HCT116 (cell line): ENCODE measurements around the gene BECN2. TPM values are rescaled to one million over a fixed set of nuclear protein-coding genes. Genes with fewer than 3 reads are reported as not detected.

Experiments
- ATAC-seq: fragments of 200-7000 bp; cut with Tn5 transposase; 2 replicates; pipeline ENCODE4 v1.9.1; 2020; ENCODE audit warnings: mild to moderate bottlenecking, moderate library complexity
- BruUV-seq: library from RNA; stranded (reverse); fragments of 400-500 nt; replicated peaks from 2 replicates; lab custom pipeline; 2021; lab: Mats Ljungman, UMichigan
- CTCF ChIA-PET: fragments of 300-600 bp; sonication (Branson Sonifier 250); formaldehyde crosslinking; loops from one replicate; lab custom pipeline; 2021; ENCODE audit warnings: antibody characterized with exemption; lab: Charles Lee
- POLR2A ChIA-PET: fragments of 300-600, 350-600 bp; sonication (Branson Sonifier 250); formaldehyde crosslinking; loops from one replicate; lab custom pipeline; 2021; ENCODE audit warnings: antibody characterized with exemption; lab: Charles Lee
- RAD21 ChIA-PET, 2 experiments: fragments of 300-600 bp; sonication (Branson Sonifier 250); formaldehyde crosslinking; loops; one replicate each; lab custom pipeline; 2023; ENCODE audit warnings: low total read pairs in 2 of 2; ENCODE audit not compliant: uncharacterized antibody in 2 of 2, unreplicated experiment in 2 of 2, low non-redundant PET in 1 of 2; lab: Charles Lee
- DNase-seq: peaks from one replicate; pipeline ENCODE4 v3.0.0-alpha.2; 2010; ENCODE audit warnings: low read depth, low spot score
- H2AFZ ChIP-seq: fragments of 200-600 bp; shearing (Covaris generic), sonication (generic); 2 replicates; pipeline ENCODE4 v1.6.1; 2017; ENCODE audit warnings: low read depth, mixed run types, mixed read lengths, antibody characterized with exemption, low read length; ENCODE audit not compliant: poor library complexity, severe bottlenecking
- H3K27ac ChIP-seq: 2 replicates; pipeline ENCODE4 v1.5.1; 2012; ENCODE audit warnings: low read depth, low read length
- H3K27me3 ChIP-seq: fragments of 200-600 bp; sonication (generic); 2 replicates; pipeline ENCODE4 v1.6.1; 2016; ENCODE audit warnings: mixed run types, low read length, mixed read lengths; ENCODE audit not compliant: insufficient read depth
- H3K36me3 ChIP-seq, 2 experiments: fragments of 200-500 bp in 1 of 2; fragments of 200-600 bp in 1 of 2; sonication (Bioruptor generic) in 1 of 2; sonication (generic) in 1 of 2; 2 replicates each; pipeline versions ENCODE4 v1.5.1 to v1.6.1; 2014 to 2016; ENCODE audit warnings: low read length in 2 of 2, inconsistent platforms in 1 of 2, mixed read lengths in 1 of 2, mixed run types in 1 of 2; ENCODE audit not compliant: insufficient read depth in 2 of 2, control insufficient read depth in 1 of 2
- H3K4me1 ChIP-seq, 2 experiments: fragments of 200-600 bp in 1 of 2; sonication (generic) in 1 of 2; 2 replicates each; pipeline versions ENCODE4 v1.5.1 to v1.6.1; 2012 to 2017; ENCODE audit warnings: low read length in 2 of 2, inconsistent platforms in 1 of 2, mild to moderate bottlenecking in 1 of 2, mixed read lengths in 1 of 2, mixed run types in 1 of 2, moderate library complexity in 1 of 2; ENCODE audit not compliant: insufficient read depth in 2 of 2, control insufficient read depth in 1 of 2
- H3K4me2 ChIP-seq: fragments of 200-600 bp; sonication (generic); 2 replicates; pipeline ENCODE4 v1.6.1; 2017; ENCODE audit warnings: mixed run types, low read length, mixed read lengths
- H3K4me3 ChIP-seq, 2 experiments: fragments of 200-600 bp in 1 of 2; sonication (generic) in 1 of 2; replicated peaks in 1 of 2; 2 replicates each; pipeline ENCODE4 v1.5.1; 2011 to 2016; ENCODE audit warnings: low read length in 2 of 2, control low read depth in 1 of 2, low read depth in 1 of 2, mild to moderate bottlenecking in 1 of 2, mixed read lengths in 1 of 2, mixed run types in 1 of 2
- H3K79me2 ChIP-seq: fragments of 200-600 bp; sonication (generic); 2 replicates; pipeline ENCODE4 v1.6.1; 2017; ENCODE audit warnings: mild to moderate bottlenecking, mixed run types, low read length, moderate library complexity, mixed read lengths; ENCODE audit not compliant: insufficient read depth
- H3K9ac ChIP-seq: fragments of 200-600 bp; sonication (generic); 2 replicates; pipeline ENCODE4 v1.6.1; 2016; ENCODE audit warnings: low read length, mixed read lengths
- H3K9me2 ChIP-seq: fragments of 200-600 bp; sonication (generic), shearing (Covaris generic); 2 replicates; pipeline ENCODE4 v1.6.1; 2017; ENCODE audit warnings: mixed run types, mild to moderate bottlenecking, moderate library complexity; ENCODE audit not compliant: insufficient read depth
- H3K9me3 ChIP-seq, 2 experiments: fragments of 200-500 bp in 1 of 2; fragments of 200-600 bp in 1 of 2; sonication (Bioruptor generic) in 1 of 2; sonication (generic) in 1 of 2; 2 replicates each; pipeline ENCODE4 v1.6.1; 2014 to 2017; ENCODE audit warnings: low read length in 2 of 2, mixed read lengths in 2 of 2, inconsistent platforms in 1 of 2, low read depth in 1 of 2, mild to moderate bottlenecking in 1 of 2, mixed run types in 1 of 2, moderate library complexity in 1 of 2; ENCODE audit not compliant: control insufficient read depth in 1 of 2, insufficient read depth in 1 of 2
- H4K20me1 ChIP-seq: fragments of 200-600 bp; sonication (generic), shearing (Covaris generic); 2 replicates; pipeline ENCODE4 v1.6.1; 2017; ENCODE audit warnings: mixed run types, mild to moderate bottlenecking, moderate library complexity; ENCODE audit not compliant: insufficient read depth
- CBX3 ChIP-seq: IDR thresholded peaks from 2 replicates; pipeline ENCODE4 v1.6.1; 2012; ENCODE audit warnings: low read depth
- CEBPB ChIP-seq: IDR thresholded peaks from 2 replicates; pipeline ENCODE4 v1.6.1; 2012; ENCODE audit warnings: low read depth
- EGR1 ChIP-seq: IDR thresholded peaks from 2 replicates; pipeline ENCODE4 v1.6.1; 2012; ENCODE audit warnings: low read depth
- EZH2phosphoT487 ChIP-seq: fragments of 200-600 bp; IDR thresholded peaks from 2 replicates; pipeline ENCODE4 v1.6.1; 2018; ENCODE audit warnings: antibody characterized with exemption, borderline replicate concordance
- FOSL1 ChIP-seq: IDR thresholded peaks from 2 replicates; pipeline ENCODE4 v1.6.1; 2012; ENCODE audit warnings: low read depth
- JUND ChIP-seq: IDR thresholded peaks from 2 replicates; pipeline ENCODE4 v1.6.1; 2012
- POLR2AphosphoS5 ChIP-seq: IDR thresholded peaks from 2 replicates; pipeline ENCODE4 v1.6.1; 2011; ENCODE audit warnings: mild to moderate bottlenecking, low read depth, low read length, moderate library complexity
- RAD21 ChIP-seq: IDR thresholded peaks from 2 replicates; pipeline ENCODE4 v1.6.1; 2012; ENCODE audit warnings: low read depth, mild to moderate bottlenecking
- SIN3A ChIP-seq: IDR thresholded peaks from 2 replicates; pipeline ENCODE4 v1.6.1; 2012; ENCODE audit warnings: low read depth
- SP1 ChIP-seq: IDR thresholded peaks from 2 replicates; pipeline ENCODE4 v1.6.1; 2012; ENCODE audit warnings: low read depth
- SRF ChIP-seq: IDR thresholded peaks from 2 replicates; pipeline ENCODE4 v1.6.1; 2012; ENCODE audit warnings: low read depth
- YY1 ChIP-seq: IDR thresholded peaks from 2 replicates; pipeline ENCODE4 v1.6.1; 2011; ENCODE audit warnings: low read length, low read depth, moderate library complexity, mild to moderate bottlenecking; ENCODE audit not compliant: insufficient replicate concordance; ENCODE audit errors: extremely low read depth
- ZBTB33 ChIP-seq: IDR thresholded peaks from 2 replicates; pipeline ENCODE4 v1.6.1; 2011; ENCODE audit warnings: mild to moderate bottlenecking, low read length, moderate library complexity; ENCODE audit not compliant: insufficient replicate concordance; ENCODE audit errors: extremely low read depth
- ZFX ChIP-seq: fragments of 450-650 bp; IDR thresholded peaks from 2 replicates; pipeline ENCODE4 v1.6.1; 2017
- ZNF274 ChIP-seq: fragments of 200-500 bp; sonication (Bioruptor generic); IDR thresholded peaks from 2 replicates; pipeline ENCODE4 v1.6.1; 2014; ENCODE audit warnings: mild to moderate bottlenecking, low read depth, low read length, inconsistent platforms
- intact Hi-C: fragments of 100-400 bp; cut with micrococcal nuclease; formaldehyde crosslinking; loops from 2 replicates; pipeline ENCODE4 v1.10.0; 2022
- total RNA-seq: library from RNA; stranded (reverse); gene quantifications from one replicate; pipeline ENCODE4 v1.2.1, GENCODE V29; 2021; ENCODE audit not compliant: unreplicated experiment
- TF ChIP-seq, protein P1 (sequence below): IDR thresholded peaks from 2 replicates; pipeline ENCODE4 v1.6.1; 2012
- TF ChIP-seq, protein P2 (sequence below), 3 experiments: fragments of 200-600 bp in 1 of 3; sonication (generic) in 1 of 3; IDR thresholded peaks in 2 of 3; conservative IDR thresholded peaks in 1 of 3; 2 replicates each; pipeline ENCODE4 v1.5.1; 2012 to 2017; ENCODE audit warnings: low read depth in 2 of 3, low read length in 2 of 3, antibody characterized with exemption in 1 of 3, borderline replicate concordance in 1 of 3, control low read depth in 1 of 3, mild to moderate bottlenecking in 1 of 3, mixed read lengths in 1 of 3, mixed run types in 1 of 3, moderate library complexity in 1 of 3; ENCODE audit not compliant: insufficient read depth in 1 of 3

The BECN2 gene
- total RNA-seq, 1 experiment from 2014 or later, result not detected

- CTCF ChIA-PET, result interaction anchor here (0.7 to 3.8 kb wide), 16 partner anchors 8 to 466 kb away, joined by 3 to 25 read pairs (median 5); no protein-coding TSS in a partner anchor
- DNase-seq, result peak; percentile 89
- POLR2A ChIA-PET, result interaction anchor here (0.9 kb wide), 1 partner anchor 100 kb away, joined by 3 read pairs; no protein-coding TSS in a partner anchor
- H3K4me3 ChIP-seq, result peak overlapping the region; percentile 25 to 43; a peak in 3 of 4 replicates
- no TSS peak for BruUV-seq
- intact Hi-C loops, result loop anchor here (1.0 to 5.0 kb wide), 3 partner anchors 102 to 466 kb away; partner anchors contain the start of gene KMO
- peak overlapping the region; percentile 1; the same call in 1 of the 2 replicates for H3K27ac ChIP-seq
- no peaks in the 10 kb centered on the region for H3K9me2 ChIP-seq
- H3K36me3 ChIP-seq, result no peaks in the 10 kb centered on the region
- peak; percentile 93 for TF ChIP-seq CBX3
- peak; percentile 24 for TF ChIP-seq YY1
- peak; percentile 17 for TF ChIP-seq ZBTB33
- peak; percentile 42; the same call in 1 of the 2 replicates for TF ChIP-seq POLR2AphosphoS5
- TF ChIP-seq RAD21, result peak; percentile 55
- 0 out of 2 replicates have a peak, but pooled peaks have one; percentile 15 for TF ChIP-seq EGR1
- TF ChIP-seq FOSL1, result peak; percentile 57
- TF ChIP-seq SIN3A, result peak; percentile 67
- TF ChIP-seq, protein P1, sequence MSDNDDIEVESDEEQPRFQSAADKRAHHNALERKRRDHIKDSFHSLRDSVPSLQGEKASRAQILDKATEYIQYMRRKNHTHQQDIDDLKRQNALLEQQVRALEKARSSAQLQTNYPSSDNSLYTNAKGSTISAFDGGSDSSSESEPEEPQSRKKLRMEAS, result peak; percentile 77
- no peak for TF ChIP-seq ZNF274
- TF ChIP-seq JUND, result peak; percentile 34; the same call in 1 of the 2 replicates
- peak; percentile 33; the same call in 1 of the 2 replicates for TF ChIP-seq SP1
- TF ChIP-seq CEBPB, result no peak
- TF ChIP-seq SRF, result no peak
- TF ChIP-seq, protein P2, sequence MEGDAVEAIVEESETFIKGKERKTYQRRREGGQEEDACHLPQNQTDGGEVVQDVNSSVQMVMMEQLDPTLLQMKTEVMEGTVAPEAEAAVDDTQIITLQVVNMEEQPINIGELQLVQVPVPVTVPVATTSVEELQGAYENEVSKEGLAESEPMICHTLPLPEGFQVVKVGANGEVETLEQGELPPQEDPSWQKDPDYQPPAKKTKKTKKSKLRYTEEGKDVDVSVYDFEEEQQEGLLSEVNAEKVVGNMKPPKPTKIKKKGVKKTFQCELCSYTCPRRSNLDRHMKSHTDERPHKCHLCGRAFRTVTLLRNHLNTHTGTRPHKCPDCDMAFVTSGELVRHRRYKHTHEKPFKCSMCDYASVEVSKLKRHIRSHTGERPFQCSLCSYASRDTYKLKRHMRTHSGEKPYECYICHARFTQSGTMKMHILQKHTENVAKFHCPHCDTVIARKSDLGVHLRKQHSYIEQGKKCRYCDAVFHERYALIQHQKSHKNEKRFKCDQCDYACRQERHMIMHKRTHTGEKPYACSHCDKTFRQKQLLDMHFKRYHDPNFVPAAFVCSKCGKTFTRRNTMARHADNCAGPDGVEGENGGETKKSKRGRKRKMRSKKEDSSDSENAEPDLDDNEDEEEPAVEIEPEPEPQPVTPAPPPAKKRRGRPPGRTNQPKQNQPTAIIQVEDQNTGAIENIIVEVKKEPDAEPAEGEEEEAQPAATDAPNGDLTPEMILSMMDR (IDR thresholded peaks at IDR 0.05 in 2 of 3, conservative IDR thresholded peaks at IDR 0.05 in 1 of 3; ENCODE audit: borderline replicate concordance in 1 of 3, insufficient read depth in 1 of 3, low read depth in 2 of 3, low read length in 2 of 3), result peak; percentile 80 to 98 (median 96)
- TF ChIP-seq ZFX, result no peak
- no peak for TF ChIP-seq EZH2phosphoT487
- H3K4me2 ChIP-seq, result peak overlapping the region; percentile 74
- ATAC-seq, result peak; percentile 97
- peaks cover 0 to 10% of the 10 kb centered on the region in 2 experiments; a peak in 3 of 4 replicates for H3K4me1 ChIP-seq
- no peaks in the 10 kb centered on the region for H3K79me2 ChIP-seq
- RAD21 ChIA-PET, result interaction anchor here in 1 of 2 experiments (0.8 kb wide), 1 partner anchor 102 kb away, joined by 3 read pairs; no protein-coding TSS in a partner anchor
- no peaks in the 10 kb centered on the region for H4K20me1 ChIP-seq
- H3K9me3 ChIP-seq, result no peaks in the 10 kb centered on the region
- H3K9ac ChIP-seq, result 0 out of 2 replicates have a peak overlapping the region, but pooled peaks have one; percentile 1
- H3K27me3 ChIP-seq, result no peaks in the 10 kb centered on the region
- peak overlapping the region; percentile 81 for H2AFZ ChIP-seq
These were observed 40.9 kb downstream of the BECN2 start for GRCh38 chr1:241998412-241998921.
